HPDE6-E6E7 (cell line): ENCODE results near the gene FOXK2.
A peak's percentile ranks its signal among the peaks of the same experiment; 100 is the strongest.

Source experiments
- DNase-seq: peaks from one replicate; pipeline ENCODE4 v3.0.0; 2011; ENCODE audit warnings: missing footprints; ENCODE audit errors: extremely low spot score

Gene FOXK2

GRCh38 chr17:82639628-82640027, 120.1 kb downstream of the FOXK2 start:
- DNase-seq, result no peak

GRCh38 chr17:82640036-82640435, 120.5 kb downstream of the FOXK2 start:
- DNase-seq, result no peak

- no peak for DNase-seq
Observed at GRCh38 chr17:82642022-82642421, 122.5 kb downstream of the FOXK2 start.

GRCh38 chr17:82644148-82644547, 124.6 kb downstream of the FOXK2 start:
- no peak for DNase-seq

GRCh38 chr17:82645516-82645915, 126.0 kb downstream of the FOXK2 start:
- no peak for DNase-seq

- DNase-seq, result peak; percentile 21
Observed at GRCh38 chr17:82647593-82648164, 128.1 kb downstream of the FOXK2 start.

- peak; percentile 97 for DNase-seq
Observed at GRCh38 chr17:82648165-82648668, 128.7 kb downstream of the FOXK2 start, which contains the start of gene WDR45B. TSS of gene WDR45B (minus strand) at chr17:82648444. CDS start at chr17:82648340, 104 bp downstream.

- DNase-seq, result no peak
Observed at GRCh38 chr17:82648742-82649331, 129.3 kb downstream of the FOXK2 start.

- no peak for DNase-seq
Observed at GRCh38 chr17:82649501-82650261, 130.1 kb downstream of the FOXK2 start.

- DNase-seq, result no peak
Observed at GRCh38 chr17:82650723-82651122, 131.2 kb downstream of the FOXK2 start.

GRCh38 chr17:82653651-82654528, 134.4 kb downstream of the FOXK2 start:
- no peak for DNase-seq
